Neural crest cell (in vitro differentiated cells): ENCODE data around the gene SNX20. TPM values are rescaled to one million over a fixed set of nuclear protein-coding genes. Genes with fewer than 3 reads are reported as not detected.

Experiments
- DNase-seq: peaks from one replicate; pipeline ENCODE4 v3.0.0; 2021; ENCODE audit warnings: low read depth, mixed read lengths, low spot score
- H3K27ac Mint-ChIP-seq: one replicate; pipeline ENCODE4 v1.8.0; 2021; ENCODE audit warnings: mild to moderate bottlenecking, mixed read lengths; ENCODE audit not compliant: unreplicated experiment
- H3K27me3 Mint-ChIP-seq: 2 replicates; pipeline ENCODE4 v1.8.0; 2021; ENCODE audit warnings: low read depth, mild to moderate bottlenecking, mixed read lengths
- H3K36me3 Mint-ChIP-seq: 2 replicates; pipeline ENCODE4 v1.8.0; 2021; ENCODE audit warnings: low read depth, mild to moderate bottlenecking, mixed read lengths
- H3K4me1 Mint-ChIP-seq: 2 replicates; pipeline ENCODE4 v1.8.0; 2021; ENCODE audit warnings: mixed read lengths
- H3K4me3 Mint-ChIP-seq: one replicate; pipeline ENCODE4 v1.8.0; 2021; ENCODE audit warnings: mild to moderate bottlenecking, mixed read lengths
- H3K9me3 Mint-ChIP-seq: 2 replicates; pipeline ENCODE4 v1.8.0; 2021; ENCODE audit warnings: mixed read lengths
- long read RNA-seq: library from polyadenylated mRNA; unstranded; transcript quantifications from one replicate; pipeline ENCODE4 v2.0.0, GENCODE V29; 2020
- total RNA-seq: library from RNA; stranded (reverse); gene quantifications from 2 replicates; pipeline ENCODE4 v1.2.1, GENCODE V29; 2021
- TF ChIP-seq, protein P1 (sequence below): fragments of 200-600 bp; sonication (generic); conservative IDR thresholded peaks from 2 replicates; pipeline ENCODE4 v1.5.0; 2021; ENCODE audit warnings: antibody characterized with exemption, mild to moderate bottlenecking

Gene SNX20, protein sequence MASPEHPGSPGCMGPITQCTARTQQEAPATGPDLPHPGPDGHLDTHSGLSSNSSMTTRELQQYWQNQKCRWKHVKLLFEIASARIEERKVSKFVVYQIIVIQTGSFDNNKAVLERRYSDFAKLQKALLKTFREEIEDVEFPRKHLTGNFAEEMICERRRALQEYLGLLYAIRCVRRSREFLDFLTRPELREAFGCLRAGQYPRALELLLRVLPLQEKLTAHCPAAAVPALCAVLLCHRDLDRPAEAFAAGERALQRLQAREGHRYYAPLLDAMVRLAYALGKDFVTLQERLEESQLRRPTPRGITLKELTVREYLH
- total RNA-seq: not detected in 2 replicates
- long read RNA-seq: 0 reads

- Mint-ChIP-seq H3K4me1 (no peaks in the 10 kb centered on the region), H3K27ac (peak within 1 kb of the TSS; percentile 23), H3K4me3 (no peak within 1 kb of the TSS), H3K27me3 (no peaks in the 10 kb centered on the region), H3K9me3 (no peaks in the 10 kb centered on the region), H3K36me3 (no peaks in the 10 kb centered on the region)
- TF ChIP-seq, protein P1, sequence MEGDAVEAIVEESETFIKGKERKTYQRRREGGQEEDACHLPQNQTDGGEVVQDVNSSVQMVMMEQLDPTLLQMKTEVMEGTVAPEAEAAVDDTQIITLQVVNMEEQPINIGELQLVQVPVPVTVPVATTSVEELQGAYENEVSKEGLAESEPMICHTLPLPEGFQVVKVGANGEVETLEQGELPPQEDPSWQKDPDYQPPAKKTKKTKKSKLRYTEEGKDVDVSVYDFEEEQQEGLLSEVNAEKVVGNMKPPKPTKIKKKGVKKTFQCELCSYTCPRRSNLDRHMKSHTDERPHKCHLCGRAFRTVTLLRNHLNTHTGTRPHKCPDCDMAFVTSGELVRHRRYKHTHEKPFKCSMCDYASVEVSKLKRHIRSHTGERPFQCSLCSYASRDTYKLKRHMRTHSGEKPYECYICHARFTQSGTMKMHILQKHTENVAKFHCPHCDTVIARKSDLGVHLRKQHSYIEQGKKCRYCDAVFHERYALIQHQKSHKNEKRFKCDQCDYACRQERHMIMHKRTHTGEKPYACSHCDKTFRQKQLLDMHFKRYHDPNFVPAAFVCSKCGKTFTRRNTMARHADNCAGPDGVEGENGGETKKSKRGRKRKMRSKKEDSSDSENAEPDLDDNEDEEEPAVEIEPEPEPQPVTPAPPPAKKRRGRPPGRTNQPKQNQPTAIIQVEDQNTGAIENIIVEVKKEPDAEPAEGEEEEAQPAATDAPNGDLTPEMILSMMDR: no peak
- no peak for DNase-seq
Observed at GRCh38 chr16:50681021-50681885, at the start of gene SNX20. Gene SNX20, minus strand, starts transcription at chr16:50681312. Its CDS starts 3,786 bp downstream, at chr16:50677526.

- Mint-ChIP-seq H3K9me3 (peaks cover 10% of the 10 kb centered on the region), H3K4me3 (no peak overlapping the region), H3K36me3 (no peaks in the 10 kb centered on the region), H3K27ac (no peak overlapping the region), H3K4me1 (no peaks in the 10 kb centered on the region), H3K27me3 (no peaks in the 10 kb centered on the region)
- TF ChIP-seq, protein P1: no peak
- no peak for DNase-seq
Observed at GRCh38 chr16:50724306-50724705, 43.2 kb upstream of the SNX20 start.

- H3K4me1 Mint-ChIP-seq: peaks cover 4% of the 10 kb centered on the region
- no peak overlapping the region for H3K27ac Mint-ChIP-seq
- TF ChIP-seq, protein P1: no peak
- H3K27me3 Mint-ChIP-seq: no peaks in the 10 kb centered on the region
- peaks cover 10% of the 10 kb centered on the region for H3K9me3 Mint-ChIP-seq
- no peak for DNase-seq
- no peak overlapping the region for H3K4me3 Mint-ChIP-seq
- H3K36me3 Mint-ChIP-seq: no peaks in the 10 kb centered on the region
Observed at GRCh38 chr16:50722960-50723359, 41.8 kb upstream of the SNX20 start.

DNA sequence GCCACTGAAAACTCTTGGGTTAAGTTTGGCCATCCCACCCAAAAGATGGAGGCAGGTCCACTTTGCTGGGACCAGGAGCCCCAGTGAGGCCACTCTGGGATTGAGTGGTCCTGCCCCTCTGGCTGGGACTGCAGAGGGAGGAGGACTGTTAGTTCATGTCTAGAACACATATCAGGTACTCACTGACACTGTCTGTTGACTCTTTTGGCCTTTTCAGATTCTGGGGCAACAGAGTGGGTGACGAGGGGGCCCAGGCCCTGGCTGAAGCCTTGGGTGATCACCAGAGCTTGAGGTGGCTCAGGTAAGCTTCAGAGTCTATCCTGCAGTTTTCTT is 41.3 kb upstream of the SNX20 start:
- H3K36me3 Mint-ChIP-seq: no peaks in the 10 kb centered on the region
- no peak overlapping the region for H3K27ac Mint-ChIP-seq
- H3K27me3 Mint-ChIP-seq: no peaks in the 10 kb centered on the region
- no peak overlapping the region for H3K4me3 Mint-ChIP-seq
- DNase-seq: no peak
- peaks cover 10% of the 10 kb centered on the region for H3K4me1 Mint-ChIP-seq
- TF ChIP-seq, protein P1: no peak
- H3K9me3 Mint-ChIP-seq: peaks cover 10% of the 10 kb centered on the region

- H3K36me3 Mint-ChIP-seq: no peaks in the 10 kb centered on the region
- no peaks in the 10 kb centered on the region for H3K27me3 Mint-ChIP-seq
- H3K9me3 Mint-ChIP-seq: peaks cover 10% of the 10 kb centered on the region
- TF ChIP-seq, protein P1: no peak
- H3K4me3 Mint-ChIP-seq: no peak overlapping the region
- DNase-seq: no peak
- H3K4me1 Mint-ChIP-seq: peaks cover 16% of the 10 kb centered on the region
- no peak overlapping the region for H3K27ac Mint-ChIP-seq
Observed at GRCh38 chr16:50721549-50722404, 40.7 kb upstream of the SNX20 start.
